NCI-H2081 treated with DMSO at 0.1 percent for 48 hours (cell line): ENCODE results near the gene DEUP1.
A peak's percentile ranks its signal among the peaks of the same experiment; 100 is the strongest.
"Not testable (repeated sequence)": the region's sequence is repeated elsewhere in the genome, so short reads cannot be mapped to it uniquely, and the experiment has no call there.

Source experiments
- DNase-seq: peaks from one replicate; lab custom pipeline; 2025; lab: John Stamatoyannopoulos, UW

Gene DEUP1

GRCh38 chr11:93359396-93359795 is 28.9 kb downstream of the DEUP1 start:
- no peak for DNase-seq

- DNase-seq, result no peak
Observed at GRCh38 chr11:93361435-93361834, 30.9 kb downstream of the DEUP1 start.

GRCh38 chr11:93368022-93368421 is 37.5 kb downstream of the DEUP1 start:
- no peak for DNase-seq

- no peak for DNase-seq
Observed at GRCh38 chr11:93370260-93370659, 39.7 kb downstream of the DEUP1 start.

GRCh38 chr11:93389737-93390136 is 59.2 kb downstream of the DEUP1 start:
- no peak for DNase-seq

- DNase-seq, result no peak
Observed at GRCh38 chr11:93392867-93393266, 62.3 kb downstream of the DEUP1 start.

- DNase-seq, result no peak
Observed at GRCh38 chr11:93393386-93393785, 62.8 kb downstream of the DEUP1 start.

GRCh38 chr11:93394488-93394887 is 63.9 kb downstream of the DEUP1 start:
- DNase-seq, result no peak

GRCh38 chr11:93396316-93396715 is 65.8 kb downstream of the DEUP1 start:
- no peak for DNase-seq

- DNase-seq, result no peak
Observed at GRCh38 chr11:93403930-93404329, 73.4 kb downstream of the DEUP1 start.

- DNase-seq, result no peak
Observed at GRCh38 chr11:93407777-93408401, 77.3 kb downstream of the DEUP1 start.

GRCh38 chr11:93410441-93410840 is 79.9 kb downstream of the DEUP1 start:
- peak; percentile 51 for DNase-seq

GRCh38 chr11:93411705-93412104 is 81.2 kb downstream of the DEUP1 start:
- no peak for DNase-seq

GRCh38 chr11:93432247-93432646 is 101.7 kb downstream of the DEUP1 start:
- DNase-seq, result no peak

GRCh38 chr11:93443232-93443631 is 112.7 kb downstream of the DEUP1 start:
- not testable (repeated sequence) for DNase-seq

- no peak for DNase-seq
Observed at GRCh38 chr11:93444617-93445073, 114.1 kb downstream of the DEUP1 start.

- no peak for DNase-seq
Observed at GRCh38 chr11:93458286-93458685, 127.7 kb downstream of the DEUP1 start.

- not testable (repeated sequence) for DNase-seq
Observed at GRCh38 chr11:93463666-93464065, 133.1 kb downstream of the DEUP1 start.

GRCh38 chr11:93464927-93465540 is 134.5 kb downstream of the DEUP1 start:
- DNase-seq, result no peak

GRCh38 chr11:93467054-93467453 is 136.5 kb downstream of the DEUP1 start:
- DNase-seq, result no peak

- DNase-seq, result no peak
Observed at GRCh38 chr11:93468290-93468689, 137.7 kb downstream of the DEUP1 start.

GRCh38 chr11:93474123-93474522 is 143.6 kb downstream of the DEUP1 start:
- DNase-seq, result no peak

- DNase-seq, result no peak
Observed at GRCh38 chr11:93476796-93477195, 146.3 kb downstream of the DEUP1 start.

- DNase-seq, result no peak
Observed at GRCh38 chr11:93477684-93478234, 147.2 kb downstream of the DEUP1 start.
